ENCODE results near the gene ACSBG1. TPM values are rescaled to one million over a fixed set of nuclear protein-coding genes. Genes with fewer than 3 reads are reported as not detected.

Gene ACSBG1
- total and polyA plus RNA-seq, 10 of the 15 experiments (the other 5 are each of a cell fraction or from before 2014, with no cell fraction given) = 0.11 to 0.75 (median 0.42) TPM

DNA sequence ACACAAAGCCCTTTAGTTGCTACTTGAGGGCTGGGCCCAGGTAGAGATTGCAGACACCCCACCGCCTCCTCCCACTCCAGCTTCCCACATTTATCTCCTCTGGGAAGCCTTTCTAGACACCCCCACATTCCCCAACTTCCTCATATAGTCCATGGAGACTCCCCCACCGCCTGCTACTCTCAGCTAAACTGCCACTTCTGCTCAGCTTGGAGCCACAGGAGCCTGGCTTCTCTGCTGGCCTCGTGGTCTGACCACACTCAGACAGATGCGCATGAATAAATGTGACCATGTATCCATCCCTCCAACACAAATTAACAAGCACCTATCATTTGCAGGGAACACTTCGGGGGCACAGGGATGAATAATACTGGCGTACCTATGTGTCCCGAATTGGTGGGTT lies 10.5 kb upstream of the ACSBG1 start:
- Histone ChIP-seq H3K27ac (ENCODE audit: control insufficient read depth, insufficient read depth) (no peak overlapping the region), H3K79me2 (ENCODE audit: control insufficient read depth, insufficient read depth, low read length) (no peaks in the 10 kb centered on the region), H4K20me1 (ENCODE audit: control insufficient read depth, insufficient read depth) (no peaks in the 10 kb centered on the region), H3K4me3 (no peak overlapping the region), H3K4me1 (ENCODE audit: control insufficient read depth, insufficient read depth, low read length) (no peaks in the 10 kb centered on the region), H3K4me2 (ENCODE audit: control insufficient read depth, insufficient read depth) (no peak overlapping the region), H3K9me3 (replicated peaks; ENCODE audit: control insufficient read depth, insufficient read depth, low read length) (no peaks in the 10 kb centered on the region), H3K27me3 (replicated peaks in 1 of 2; ENCODE audit: control insufficient read depth in 2 of 2, insufficient read depth in 2 of 2, low read length in 1 of 2) (0 out of 4 replicates have a peak, but pooled peaks cover 0 to 1% of the 10 kb centered on the region in 2 experiments), H3K9ac (ENCODE audit: control insufficient read depth, insufficient read depth, low read length) (no peak overlapping the region), H2AFZ (ENCODE audit: control insufficient read depth, low read depth, low read length) (no peak overlapping the region), H3K36me3 (ENCODE audit: control insufficient read depth in 2 of 2, insufficient read depth in 2 of 2, low read length in 1 of 2) (no peaks in the 10 kb centered on the region)
- no peak for FAIRE-seq
- ChIA-PET RAD21 (ENCODE audit: unreplicated experiment) (interaction anchor here (1.0 to 3.2 kb wide), 2 partner anchors 17 to 49 kb away, joined by 3 to 10 read pairs; no protein-coding TSS in a partner anchor), SMC1A (ENCODE audit: uncharacterized antibody, unreplicated experiment) (interaction anchor here (1.6 kb wide), 1 partner anchor 133 kb away, joined by 3 read pairs; no protein-coding TSS in a partner anchor), CTCF (interaction anchor here (0.7 to 1.9 kb wide), 6 partner anchors 9 to 288 kb away, joined by 3 to 6 read pairs (median 4); no protein-coding TSS in a partner anchor), POLR2A (no interaction called here)
- in situ Hi-C loops (cut with MboI) = loop anchor here (5.0 kb wide), 2 partner anchors 133 to 288 kb away; no protein-coding TSS in a partner anchor
- intact Hi-C loops (cut with micrococcal nuclease; ENCODE audit: unreplicated experiment) = no loop called here
- WGBS (ENCODE audit: insufficient coverage, insufficient replicate concordance, low lambda C conversion rate, missing lambda C conversion rate) = 21% methylated on average over 7 of the region's 7 CpGs
- ATAC-seq = no peak
- no TSS peak for BruUV-seq (replicated peaks)
- TF ChIP-seq MEF2A (IDR thresholded peaks at IDR 0.05; ENCODE audit: insufficient read depth, low read depth, low read length) (no peak), BCL11A (IDR thresholded peaks at IDR 0.05; ENCODE audit: low read depth, low read length) (no peak), TCF3 (IDR thresholded peaks at IDR 0.05; ENCODE audit: borderline replicate concordance, insufficient read depth, low read depth, low read length) (no peak), RCOR1 (conservative IDR thresholded peaks at IDR 0.05; ENCODE audit: low read depth, low read length) (no peak), HCFC1 (IDR thresholded peaks at IDR 0.05; ENCODE audit: low read length) (no peak), ZNF274 (IDR thresholded peaks at IDR 0.05; ENCODE audit: insufficient read depth, insufficient read length) (no peak), IRF4 (IDR thresholded peaks at IDR 0.05; ENCODE audit: low read depth, low read length) (no peak), ZNF217 (IDR thresholded peaks at IDR 0.05) (no peak), CEBPB (IDR thresholded peaks at IDR 0.05; ENCODE audit: borderline replicate concordance in 1 of 2, low read depth in 2 of 2, low read length in 2 of 2) (no peak), BACH1 (IDR thresholded peaks at IDR 0.05; ENCODE audit: borderline replicate concordance) (no peak), RELA (IDR thresholded peaks at IDR 0.05; ENCODE audit: borderline replicate concordance, partially characterized antibody) (no peak)
- TF ChIP-seq, protein P1, sequence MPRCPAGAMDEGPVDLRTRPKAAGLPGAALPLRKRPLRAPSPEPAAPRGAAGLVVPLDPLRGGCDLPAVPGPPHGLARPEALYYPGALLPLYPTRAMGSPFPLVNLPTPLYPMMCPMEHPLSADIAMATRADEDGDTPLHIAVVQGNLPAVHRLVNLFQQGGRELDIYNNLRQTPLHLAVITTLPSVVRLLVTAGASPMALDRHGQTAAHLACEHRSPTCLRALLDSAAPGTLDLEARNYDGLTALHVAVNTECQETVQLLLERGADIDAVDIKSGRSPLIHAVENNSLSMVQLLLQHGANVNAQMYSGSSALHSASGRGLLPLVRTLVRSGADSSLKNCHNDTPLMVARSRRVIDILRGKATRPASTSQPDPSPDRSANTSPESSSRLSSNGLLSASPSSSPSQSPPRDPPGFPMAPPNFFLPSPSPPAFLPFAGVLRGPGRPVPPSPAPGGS (IDR thresholded peaks at IDR 0.05; ENCODE audit: borderline replicate concordance, insufficient read depth, low read depth, low read length, poor library complexity, severe bottlenecking) = no peak
- TF ChIP-seq, protein P2, sequence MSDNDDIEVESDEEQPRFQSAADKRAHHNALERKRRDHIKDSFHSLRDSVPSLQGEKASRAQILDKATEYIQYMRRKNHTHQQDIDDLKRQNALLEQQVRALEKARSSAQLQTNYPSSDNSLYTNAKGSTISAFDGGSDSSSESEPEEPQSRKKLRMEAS (IDR thresholded peaks at IDR 0.05; ENCODE audit: low read depth, low read length) = no peak
- TF ChIP-seq, protein P3, sequence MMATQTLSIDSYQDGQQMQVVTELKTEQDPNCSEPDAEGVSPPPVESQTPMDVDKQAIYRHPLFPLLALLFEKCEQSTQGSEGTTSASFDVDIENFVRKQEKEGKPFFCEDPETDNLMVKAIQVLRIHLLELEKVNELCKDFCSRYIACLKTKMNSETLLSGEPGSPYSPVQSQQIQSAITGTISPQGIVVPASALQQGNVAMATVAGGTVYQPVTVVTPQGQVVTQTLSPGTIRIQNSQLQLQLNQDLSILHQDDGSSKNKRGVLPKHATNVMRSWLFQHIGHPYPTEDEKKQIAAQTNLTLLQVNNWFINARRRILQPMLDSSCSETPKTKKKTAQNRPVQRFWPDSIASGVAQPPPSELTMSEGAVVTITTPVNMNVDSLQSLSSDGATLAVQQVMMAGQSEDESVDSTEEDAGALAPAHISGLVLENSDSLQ (IDR thresholded peaks at IDR 0.05) = no peak
- no peak for DNase-seq (ENCODE audit: low read depth, low spot score)

Measured in GM12878 (cell line).